ENCODE results near the gene RAB31.

- TF ChIP-seq CTCF (IDR thresholded peaks at IDR 0.05; ENCODE audit: poor library complexity, severe bottlenecking) (no peak), RAD21 (conservative IDR thresholded peaks at IDR 0.05) (no peak), POLR2AphosphoS5 (IDR thresholded peaks at IDR 0.05) (no peak), EZH2 (IDR thresholded peaks at IDR 0.05; ENCODE audit: borderline replicate concordance, insufficient read depth, low read length, poor library complexity, severe bottlenecking) (no peak), EP300 (conservative IDR thresholded peaks at IDR 0.05; ENCODE audit: poor library complexity, severe bottlenecking) (no peak)
Observed at GRCh38 chr18:9698497-9698896, 9.6 kb upstream of the RAB31 start.

All from neural cell (in vitro differentiated cells).